Kidney (tissue), 14 donors: ENCODE data around the gene THSD4. TPM values are rescaled to one million over a fixed set of nuclear protein-coding genes. Genes with fewer than 3 reads are reported as not detected.

Experiments
- DNase-seq, 5 donors: peaks; one replicate each; pipeline ENCODE4 v3.0.0-alpha.2; 2013 to 2020
- FAIRE-seq: peaks from 2 replicates; lab custom pipeline; 2012; peaks lifted over from hg19 to GRCh38; lab: Jason Lieb, UNC
- H3K27ac ChIP-seq, 2 donors: one replicate each; pipeline ENCODE4 v1.7.0; 2013; ENCODE audit warnings: low read depth in 2 of 2, low read length in 2 of 2, inconsistent platforms in 1 of 2
- H3K27me3 ChIP-seq: one replicate; pipeline ENCODE4 v1.7.1; 2013; ENCODE audit warnings: low read length, inconsistent platforms; ENCODE audit not compliant: control insufficient read depth, insufficient read depth
- H3K36me3 ChIP-seq, 3 donors: one replicate each; pipeline versions ENCODE4 v1.7.0 to v1.7.1; 2013; ENCODE audit warnings: low read length in 3 of 3, control low read depth in 1 of 3, inconsistent platforms in 1 of 3; ENCODE audit not compliant: insufficient read depth in 3 of 3, control insufficient read depth in 2 of 3
- H3K4me1 ChIP-seq, 3 donors: one replicate each; pipeline versions ENCODE4 v1.7.0 to v1.7.1; 2013; ENCODE audit warnings: low read length in 3 of 3, inconsistent platforms in 1 of 3, low read depth in 1 of 3; ENCODE audit not compliant: control insufficient read depth in 2 of 3, insufficient read depth in 2 of 3
- H3K4me3 ChIP-seq, 3 donors: one replicate each; pipeline versions ENCODE4 v1.7.0 to v1.8.1; 2013; ENCODE audit warnings: low read length in 3 of 3, control low read depth in 1 of 3, inconsistent platforms in 1 of 3
- H3K9ac ChIP-seq, 3 donors: one replicate each; pipeline versions ENCODE4 v1.7.0 to v1.7.1; 2013; ENCODE audit warnings: low read length in 3 of 3, control low read depth in 1 of 3, inconsistent platforms in 1 of 3
- H3K9me3 ChIP-seq, 3 donors: one replicate each; pipeline versions ENCODE4 v1.7.0 to v1.7.1; 2013; ENCODE audit warnings: low read length in 3 of 3, control low read depth in 1 of 3, inconsistent platforms in 1 of 3; ENCODE audit not compliant: control insufficient read depth in 2 of 3, insufficient read depth in 1 of 3
- intact Hi-C: fragments of 100-400 bp; cut with DNase I; formaldehyde crosslinking; loops from one replicate; pipeline ENCODE4 v1.11.1; 2022
- polyA plus RNA-seq: library from polyadenylated mRNA; stranded (reverse); fragments of 350-450 nt; fragmentation: Illumina TruSeq; extraction: RNeasy Lipid Tissue Mini Kit (QIAGEN cat#74804); gene quantifications from one replicate; pipeline ENCODE4 v1.2.3, GENCODE V29; 2014; ENCODE audit warnings: low read depth, low replicate concordance; ENCODE audit not compliant: insufficient read depth
- total RNA-seq: library from RNA; stranded (reverse); fragmentation: NEBNext Ultra II Directional; extraction: Animal tissue kit (Norgen Biotek cat#: 25700); gene quantifications from one replicate; pipeline ENCODE4 v1.2.1, GENCODE V29; 2021
- TF ChIP-seq, protein P1 (sequence below): IDR thresholded peaks from 3 replicates; pipeline ENCODE4 v1.5.1; 2012; ENCODE audit warnings: mild to moderate bottlenecking, moderate library complexity, borderline replicate concordance; ENCODE audit not compliant: insufficient read depth; ENCODE audit errors: extremely low read depth
- donor health status: control.
- donor health status: control.
- donor health status: control.
- donor health status: control.
- donor health status: control.
- donor health status: DM: yes; HTN: yes; CAD: no.
- donor health status: Normal renal cell carcinoma (clear cell type).

Gene THSD4
- total and polyA plus RNA-seq, 2 donors from 2014 or later = 9.4 to 36.3 TPM

DNA sequence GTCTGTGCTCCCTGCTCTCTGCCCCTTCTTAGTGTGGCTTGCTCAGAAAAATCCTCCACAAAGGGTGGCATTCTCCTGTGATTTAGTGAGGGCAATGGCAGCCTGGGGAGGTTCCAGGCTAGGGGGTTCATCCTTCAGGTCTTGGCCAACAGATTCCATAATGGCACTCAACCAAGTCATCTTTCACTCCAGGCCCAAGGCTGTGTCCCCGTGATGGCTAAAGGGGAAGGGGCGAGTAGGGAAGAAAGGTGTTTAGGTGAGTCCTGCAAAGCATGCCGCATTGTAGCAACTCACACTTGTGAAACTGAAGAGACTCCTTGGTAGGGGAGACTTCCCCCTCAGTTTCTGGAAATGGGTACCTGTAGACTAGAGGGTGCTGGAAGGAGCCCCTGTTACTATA lies 105.6 kb downstream of the THSD4 start:
- Histone ChIP-seq H3K36me3 (no peaks in the 10 kb centered on the region), H3K4me1 (no peaks in the 10 kb centered on the region), H3K27me3 (no peaks in the 10 kb centered on the region), H3K9ac (no peak overlapping the region), H3K9me3 (no peaks in the 10 kb centered on the region), H3K27ac (no peak overlapping the region), H3K4me3 (no peak overlapping the region)
- DNase-seq (no peak), FAIRE-seq (no peak)
- TF ChIP-seq, protein P1, sequence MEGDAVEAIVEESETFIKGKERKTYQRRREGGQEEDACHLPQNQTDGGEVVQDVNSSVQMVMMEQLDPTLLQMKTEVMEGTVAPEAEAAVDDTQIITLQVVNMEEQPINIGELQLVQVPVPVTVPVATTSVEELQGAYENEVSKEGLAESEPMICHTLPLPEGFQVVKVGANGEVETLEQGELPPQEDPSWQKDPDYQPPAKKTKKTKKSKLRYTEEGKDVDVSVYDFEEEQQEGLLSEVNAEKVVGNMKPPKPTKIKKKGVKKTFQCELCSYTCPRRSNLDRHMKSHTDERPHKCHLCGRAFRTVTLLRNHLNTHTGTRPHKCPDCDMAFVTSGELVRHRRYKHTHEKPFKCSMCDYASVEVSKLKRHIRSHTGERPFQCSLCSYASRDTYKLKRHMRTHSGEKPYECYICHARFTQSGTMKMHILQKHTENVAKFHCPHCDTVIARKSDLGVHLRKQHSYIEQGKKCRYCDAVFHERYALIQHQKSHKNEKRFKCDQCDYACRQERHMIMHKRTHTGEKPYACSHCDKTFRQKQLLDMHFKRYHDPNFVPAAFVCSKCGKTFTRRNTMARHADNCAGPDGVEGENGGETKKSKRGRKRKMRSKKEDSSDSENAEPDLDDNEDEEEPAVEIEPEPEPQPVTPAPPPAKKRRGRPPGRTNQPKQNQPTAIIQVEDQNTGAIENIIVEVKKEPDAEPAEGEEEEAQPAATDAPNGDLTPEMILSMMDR = no peak
- intact Hi-C loops = no loop called here

DNA sequence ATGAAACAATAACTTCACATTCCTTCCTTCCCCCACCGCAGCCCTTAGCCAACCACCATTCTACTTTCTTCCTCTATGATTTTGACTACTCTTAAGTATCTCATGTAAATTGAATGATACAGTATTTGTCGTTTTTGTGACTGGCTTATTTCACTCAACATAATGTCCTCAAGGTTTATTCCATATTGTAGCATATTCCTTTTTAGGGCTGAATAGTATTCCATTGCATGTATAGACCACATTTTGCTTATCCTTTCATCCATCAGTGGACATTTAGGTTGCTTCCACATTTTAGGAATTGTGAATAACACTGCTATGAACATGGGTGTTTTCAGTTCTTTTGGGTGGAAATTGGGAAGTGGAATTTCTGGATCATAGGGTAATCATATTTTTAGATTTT lies 106.1 kb downstream of the THSD4 start:
- Histone ChIP-seq H3K36me3 (no peaks in the 10 kb centered on the region), H3K9me3 (no peaks in the 10 kb centered on the region), H3K4me3 (no peak overlapping the region), H3K27ac (no peak overlapping the region), H3K9ac (no peak overlapping the region), H3K27me3 (no peaks in the 10 kb centered on the region), H3K4me1 (no peaks in the 10 kb centered on the region)
- intact Hi-C loops = no loop called here
- no peak for DNase-seq
- FAIRE-seq = no peak
- TF ChIP-seq, protein P1 = no peak

DNA sequence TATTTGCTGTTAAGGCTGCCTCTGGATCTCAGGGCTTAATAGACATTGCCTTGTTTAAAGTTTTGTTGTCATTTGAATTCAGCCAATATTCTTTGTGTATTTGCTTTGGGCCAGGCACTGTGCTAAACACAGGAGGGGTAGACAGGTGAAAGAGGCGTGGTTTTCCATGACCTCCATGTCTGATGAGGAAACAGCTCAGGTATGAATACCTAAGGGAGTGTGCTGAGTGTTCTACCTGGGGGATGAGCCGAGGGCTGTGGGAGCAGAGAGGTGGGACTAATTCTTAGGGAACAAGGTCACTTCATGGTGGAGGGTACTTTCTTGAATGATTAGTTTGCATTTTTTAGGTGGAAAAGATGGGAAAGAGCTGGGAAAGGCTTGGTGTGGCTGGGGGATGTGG lies 108.2 kb downstream of the THSD4 start:
- Histone ChIP-seq H3K9me3 (no peaks in the 10 kb centered on the region), H3K36me3 (no peaks in the 10 kb centered on the region), H3K27ac (no peak overlapping the region), H3K27me3 (no peaks in the 10 kb centered on the region), H3K4me3 (no peak overlapping the region), H3K4me1 (no peaks in the 10 kb centered on the region), H3K9ac (no peak overlapping the region)
- FAIRE-seq (no peak), DNase-seq (no peak)
- intact Hi-C loops = no loop called here
- TF ChIP-seq, protein P1 = no peak

DNA sequence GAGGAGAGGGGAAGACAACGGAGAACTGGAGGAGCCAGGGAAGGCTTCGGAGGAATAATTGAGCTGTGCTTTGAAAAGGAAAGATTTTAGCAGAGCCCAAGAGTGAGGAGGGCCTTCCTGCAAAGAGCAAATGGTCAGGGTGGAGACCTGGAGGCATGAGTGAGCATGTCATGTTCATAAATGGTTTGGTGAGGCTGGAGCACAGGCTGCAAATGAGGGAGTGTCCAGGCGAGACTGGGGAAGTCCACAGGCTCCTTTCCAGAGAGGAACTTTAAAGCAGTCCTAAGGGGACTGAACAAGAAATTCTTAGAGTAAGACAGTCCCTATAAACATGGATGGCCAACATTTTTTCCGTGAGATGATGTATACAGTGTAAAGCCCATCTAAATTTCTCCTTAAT lies 108.8 kb downstream of the THSD4 start:
- intact Hi-C loops = no loop called here
- FAIRE-seq (no peak), DNase-seq (no peak)
- Histone ChIP-seq H3K27ac (no peak overlapping the region), H3K27me3 (no peaks in the 10 kb centered on the region), H3K36me3 (no peaks in the 10 kb centered on the region), H3K4me3 (no peak overlapping the region), H3K9me3 (no peaks in the 10 kb centered on the region), H3K9ac (no peak overlapping the region), H3K4me1 (no peaks in the 10 kb centered on the region)
- TF ChIP-seq, protein P1 = no peak
